B cell (primary cell): ENCODE results near the gene XIRP2. TPM values are rescaled to one million over a fixed set of nuclear protein-coding genes. Genes with fewer than 3 reads are reported as not detected.

Experiments used
- ATAC-seq: fragments of 200-7000 bp; cut with Tn5 transposase; one replicate; pipeline ENCODE4 v1.10.0; 2021; ENCODE audit warnings: low read depth, mild to moderate bottlenecking, moderate number of reproducible peaks, moderate library complexity
- CTCF ChIA-PET: fragments of 350-600 bp; sonication (Branson Sonifier 250); formaldehyde crosslinking; loops from one replicate; lab custom pipeline; 2021; ENCODE audit warnings: antibody characterized with exemption, inconsistent platforms; lab: Charles Lee
- POLR2A ChIA-PET: fragments of 350-600 bp; sonication (Branson Sonifier 250); formaldehyde crosslinking; loops from one replicate; lab custom pipeline; 2021; ENCODE audit warnings: antibody characterized with exemption; lab: Charles Lee
- DNase-seq: peaks from one replicate; pipeline ENCODE4 v3.0.0; 2013
- H2AFZ ChIP-seq: 2 replicates; pipeline ENCODE4 v1.6.1; 2012; ENCODE audit warnings: mild to moderate bottlenecking, low read depth, low read length; ENCODE audit not compliant: insufficient read depth, poor library complexity, severe bottlenecking
- H3K27ac ChIP-seq, 2 donors: 1 replicate in 1 of 2; 2 replicates in 1 of 2; pipeline ENCODE4 v1.5.1; 2012 to 2013; ENCODE audit warnings: low read length in 2 of 2, mild to moderate bottlenecking in 2 of 2, moderate library complexity in 1 of 2
- H3K27me3 ChIP-seq, 4 experiments: fragments of 200-600 bp in 1 of 4; sonication (generic) in 1 of 4; replicated peaks in 1 of 4; 1 replicate in 2 of 4; 2 replicates in 2 of 4; pipeline versions ENCODE4 v1.6.1 to v1.7.0; 2013 to 2016; ENCODE audit warnings: low read length in 3 of 4, mild to moderate bottlenecking in 2 of 4, mixed read lengths in 1 of 4, moderate library complexity in 1 of 4; ENCODE audit not compliant: insufficient read depth in 4 of 4, control insufficient read depth in 3 of 4; ENCODE audit errors: control extremely low read depth in 1 of 4
- H3K36me3 ChIP-seq, 2 experiments: replicated peaks in 1 of 2; 1 replicate in 1 of 2; 2 replicates in 1 of 2; pipeline versions ENCODE4 v1.6.1 to v1.7.1; 2013; ENCODE audit warnings: low read length in 1 of 2; ENCODE audit not compliant: insufficient read depth in 2 of 2, control insufficient read depth in 1 of 2; ENCODE audit errors: control extremely low read depth in 1 of 2, extremely low read depth in 1 of 2
- H3K4me1 ChIP-seq, 2 donors: fragments of 200-600 bp in 1 of 2; sonication (generic) in 1 of 2; 1 replicate in 1 of 2; 2 replicates in 1 of 2; pipeline versions ENCODE4 v1.5.1 to v1.6.1; 2013 to 2017; ENCODE audit warnings: low read length in 2 of 2; ENCODE audit not compliant: control insufficient read depth in 2 of 2, insufficient read depth in 2 of 2
- H3K4me2 ChIP-seq: replicated peaks from 2 replicates; pipeline ENCODE3; 2012; ENCODE audit warnings: mild to moderate bottlenecking, low read depth, low read length; ENCODE audit not compliant: poor library complexity, severe bottlenecking
- H3K4me3 ChIP-seq, 5 experiments: fragments of 200-600 bp in 1 of 5; sonication (generic) in 1 of 5; 1 replicate in 3 of 5; 2 replicates in 2 of 5; pipeline versions ENCODE4 v1.5.1 to v1.7.0; 2011 to 2016; ENCODE audit warnings: low read length in 4 of 5, mild to moderate bottlenecking in 4 of 5, low read depth in 2 of 5, control low read depth in 1 of 5, moderate library complexity in 1 of 5; ENCODE audit not compliant: insufficient read depth in 1 of 5; ENCODE audit errors: control extremely low read depth in 1 of 5, extremely low read depth in 1 of 5
- H3K79me2 ChIP-seq: fragments of 200-600 bp; sonication (generic); one replicate; pipeline ENCODE4 v1.6.0; 2016; ENCODE audit warnings: low read length; ENCODE audit not compliant: control insufficient read depth, insufficient read depth
- H3K9ac ChIP-seq: fragments of 200-600 bp; sonication (generic); 2 replicates; pipeline ENCODE4 v1.6.1; 2017; ENCODE audit warnings: mild to moderate bottlenecking, low read length, moderate library complexity
- H3K9me3 ChIP-seq, 3 donors: one replicate each; pipeline versions ENCODE4 v1.6.1 to v1.7.1; 2013; ENCODE audit warnings: low read length in 2 of 3; ENCODE audit not compliant: control insufficient read depth in 2 of 3, insufficient read depth in 1 of 3; ENCODE audit errors: control extremely low read depth in 1 of 3
- H4K20me1 ChIP-seq: 2 replicates; pipeline ENCODE4 v1.6.0; 2012; ENCODE audit warnings: mild to moderate bottlenecking, low read length; ENCODE audit not compliant: insufficient read depth, control insufficient read depth, poor library complexity, severe bottlenecking
- H3K27ac Mint-ChIP-seq: one replicate; pipeline ENCODE4 v1.8.0; 2021; ENCODE audit warnings: mixed read lengths
- H3K27me3 Mint-ChIP-seq: one replicate; pipeline ENCODE4 v1.8.0; 2021; ENCODE audit warnings: mixed read lengths
- H3K4me1 Mint-ChIP-seq: one replicate; pipeline ENCODE4 v1.8.0; 2021; ENCODE audit warnings: mixed read lengths
- H3K4me3 Mint-ChIP-seq: one replicate; pipeline ENCODE4 v1.8.0; 2021; ENCODE audit warnings: mixed read lengths
- H3K9me3 Mint-ChIP-seq: one replicate; pipeline ENCODE4 v1.8.0; 2022; ENCODE audit warnings: mixed read lengths; ENCODE audit not compliant: insufficient read depth
- EZH2 ChIP-seq: IDR thresholded peaks from 2 replicates; pipeline ENCODE4 v1.6.1; 2012; ENCODE audit warnings: borderline replicate concordance, low read depth, mild to moderate bottlenecking, moderate library complexity, low read length; ENCODE audit not compliant: insufficient read depth, poor library complexity, severe bottlenecking
- WGBS: methylation state at CpG from one replicate; pipeline ENCODE4 v1.1.5; 2013; ENCODE audit warnings: missing lambda C conversion rate; ENCODE audit not compliant: insufficient coverage; 5-methylcytosine and 5-hydroxymethylcytosine counted together
- intact Hi-C: fragments of 100-400 bp; cut with micrococcal nuclease; formaldehyde crosslinking; loops from one replicate; pipeline ENCODE4 v1.10.0; 2022
- polyA plus RNA-seq: library from polyadenylated mRNA; depleted of rRNA; stranded (reverse); fragments of >200 nt; gene quantifications from 2 replicates; pipeline ENCODE4 v1.2.3, GENCODE V29; 2012
- total RNA-seq, 2 donors: library from RNA; stranded (reverse); fragments of 120-200 nt in 1 of 2; gene quantifications; 1 replicate in 1 of 2; 2 replicates in 1 of 2; pipeline versions ENCODE4 v1.2.3 to v1.2.4, GENCODE V29; 2013 to 2022
- TF ChIP-seq, protein P1 (sequence below): fragments of 200-600 bp; IDR thresholded peaks from one replicate; pipeline ENCODE4 v1.8.0; 2022; ENCODE audit warnings: antibody characterized with exemption, mild to moderate bottlenecking

XIRP2 gene
- total and polyA plus RNA-seq, 2 donors (not counting 1 experiment from before 2014, with no cell fraction given) = not detected

GRCh38 chr2:166942377-166942776 is 54.1 kb downstream of the XIRP2 start:
- no peak overlapping the region for H2AFZ ChIP-seq
- no peaks in the 10 kb centered on the region for H3K9me3 Mint-ChIP-seq
- no peak overlapping the region for H3K4me3 Mint-ChIP-seq
- H3K79me2 ChIP-seq = no peaks in the 10 kb centered on the region
- no peak overlapping the region for H3K4me2 ChIP-seq
- intact Hi-C loops = no loop called here
- H3K4me3 ChIP-seq = no peak overlapping the region
- ATAC-seq = no peak
- no peak for DNase-seq
- no peak for TF ChIP-seq EZH2
- TF ChIP-seq, protein P1, sequence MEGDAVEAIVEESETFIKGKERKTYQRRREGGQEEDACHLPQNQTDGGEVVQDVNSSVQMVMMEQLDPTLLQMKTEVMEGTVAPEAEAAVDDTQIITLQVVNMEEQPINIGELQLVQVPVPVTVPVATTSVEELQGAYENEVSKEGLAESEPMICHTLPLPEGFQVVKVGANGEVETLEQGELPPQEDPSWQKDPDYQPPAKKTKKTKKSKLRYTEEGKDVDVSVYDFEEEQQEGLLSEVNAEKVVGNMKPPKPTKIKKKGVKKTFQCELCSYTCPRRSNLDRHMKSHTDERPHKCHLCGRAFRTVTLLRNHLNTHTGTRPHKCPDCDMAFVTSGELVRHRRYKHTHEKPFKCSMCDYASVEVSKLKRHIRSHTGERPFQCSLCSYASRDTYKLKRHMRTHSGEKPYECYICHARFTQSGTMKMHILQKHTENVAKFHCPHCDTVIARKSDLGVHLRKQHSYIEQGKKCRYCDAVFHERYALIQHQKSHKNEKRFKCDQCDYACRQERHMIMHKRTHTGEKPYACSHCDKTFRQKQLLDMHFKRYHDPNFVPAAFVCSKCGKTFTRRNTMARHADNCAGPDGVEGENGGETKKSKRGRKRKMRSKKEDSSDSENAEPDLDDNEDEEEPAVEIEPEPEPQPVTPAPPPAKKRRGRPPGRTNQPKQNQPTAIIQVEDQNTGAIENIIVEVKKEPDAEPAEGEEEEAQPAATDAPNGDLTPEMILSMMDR = no peak
- no peaks in the 10 kb centered on the region for H3K27me3 Mint-ChIP-seq
- whole genome bisulfite sequencing = no CpG with 5 or more reads among the region's 1 CpG
- H3K27ac Mint-ChIP-seq = no peak overlapping the region
- H3K36me3 ChIP-seq = no peaks in the 10 kb centered on the region
- ChIA-PET POLR2A (no interaction called here), CTCF (no interaction called here)
- H3K27ac ChIP-seq = no peak overlapping the region
- no peaks in the 10 kb centered on the region for H3K27me3 ChIP-seq
- peaks cover 0 to 5% (median 0%) of the 10 kb centered on the region in 3 donors for H3K9me3 ChIP-seq
- no peaks in the 10 kb centered on the region for H4K20me1 ChIP-seq
- no peak overlapping the region for H3K9ac ChIP-seq
- no peaks in the 10 kb centered on the region for H3K4me1 ChIP-seq
- H3K4me1 Mint-ChIP-seq = no peaks in the 10 kb centered on the region

DNA sequence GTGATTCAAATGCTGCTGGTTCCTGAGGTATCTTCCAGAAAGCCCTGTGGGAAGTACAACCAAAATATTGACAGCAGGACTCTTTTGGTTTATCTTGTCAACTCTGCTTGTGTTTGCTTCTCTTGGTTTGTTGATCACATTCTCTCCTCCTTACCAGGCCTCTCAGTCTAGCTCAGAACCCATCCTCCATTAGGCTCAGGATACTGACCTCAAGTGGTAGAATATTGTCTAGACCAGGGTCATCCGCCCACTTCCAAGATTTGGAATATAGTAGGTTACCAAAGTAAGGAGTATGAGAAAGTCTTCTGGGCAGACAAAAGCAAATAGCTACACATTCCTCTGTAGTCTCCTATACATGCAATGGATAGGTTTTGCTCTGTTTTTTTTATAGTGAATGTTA is 56.6 kb downstream of the XIRP2 start:
- Mint-ChIP-seq H3K27ac (no peak overlapping the region), H3K4me3 (no peak overlapping the region), H3K4me1 (no peaks in the 10 kb centered on the region), H3K9me3 (no peaks in the 10 kb centered on the region), H3K27me3 (no peaks in the 10 kb centered on the region)
- no peak overlapping the region for H2AFZ ChIP-seq
- intact Hi-C loops = no loop called here
- H3K27ac ChIP-seq = no peak overlapping the region
- H3K9ac ChIP-seq = no peak overlapping the region
- DNase-seq = no peak
- no peaks in the 10 kb centered on the region for H4K20me1 ChIP-seq
- H3K4me1 ChIP-seq = no peaks in the 10 kb centered on the region
- CTCF ChIA-PET = no interaction called here
- WGBS = no CpG with 5 or more reads among the region's 1 CpG
- H3K4me2 ChIP-seq = no peak overlapping the region
- H3K36me3 ChIP-seq = no peaks in the 10 kb centered on the region
- no peaks in the 10 kb centered on the region for H3K27me3 ChIP-seq
- peaks cover 0 to 5% (median 0%) of the 10 kb centered on the region in 3 donors for H3K9me3 ChIP-seq
- TF ChIP-seq, protein P1 = no peak
- no peak for TF ChIP-seq EZH2
- POLR2A ChIA-PET = no interaction called here
- ATAC-seq = no peak
- H3K79me2 ChIP-seq = no peaks in the 10 kb centered on the region
- H3K4me3 ChIP-seq = no peak overlapping the region
